IMR-90 (cell line): ENCODE measurements around the gene GSKIP. TPM values are rescaled to one million over a fixed set of nuclear protein-coding genes. Genes with fewer than 3 reads are reported as not detected.

Source experiments
- ATAC-seq: fragments of 200-7000 bp; cut with Tn5 transposase; 2 replicates; pipeline ENCODE4 v1.9.1; 2020; ENCODE audit warnings: low read depth, mild to moderate bottlenecking, moderate library complexity
- Bru-seq: library from RNA; stranded (reverse); fragments of 400-500 nt; gene quantifications from one replicate; lab custom pipeline; 2021; lab: Mats Ljungman, UMichigan
- BruChase-seq, 2 experiments: library from RNA; stranded (reverse); fragments of 400-500 nt; gene quantifications; one replicate each; lab custom pipeline; 2021; lab: Mats Ljungman, UMichigan
- BruUV-seq: library from RNA; stranded (reverse); fragments of 400-500 nt; replicated peaks from 2 replicates; lab custom pipeline; 2021; lab: Mats Ljungman, UMichigan
- CTCF ChIA-PET: fragments of 300-600 bp; formaldehyde crosslinking; extraction: SDS; loops from one replicate; lab custom pipeline; 2021; ENCODE audit warnings: antibody characterized with exemption; lab: Yijun Ruan, JAX
- POLR2A ChIA-PET: fragments of 300-600 bp; sonication (Branson Sonifier 250); formaldehyde crosslinking; loops from one replicate; lab custom pipeline; 2022; ENCODE audit warnings: antibody characterized with exemption; ENCODE audit not compliant: unreplicated experiment; lab: Charles Lee
- DNase-seq: peaks from one replicate; pipeline ENCODE4 v3.0.0; 2013
- H2AFZ ChIP-seq: replicated peaks from 2 replicates; pipeline ENCODE3; 2013; ENCODE audit warnings: low read length, mild to moderate bottlenecking; ENCODE audit not compliant: poor library complexity
- H2AK5ac ChIP-seq: 2 replicates; pipeline ENCODE4 v1.6.1; 2013; ENCODE audit warnings: low read depth, low read length, inconsistent platforms
- H2AK9ac ChIP-seq: replicated peaks from 2 replicates; pipeline ENCODE3; 2013; ENCODE audit warnings: mild to moderate bottlenecking, low read depth, low read length, moderate library complexity; ENCODE audit not compliant: poor library complexity
- H2BK120ac ChIP-seq: 2 replicates; pipeline ENCODE4 v1.6.1; 2013; ENCODE audit warnings: low read depth, low read length, inconsistent platforms
- H2BK15ac ChIP-seq: 3 replicates; pipeline ENCODE4 v1.6.1; 2013; ENCODE audit warnings: low read depth, low read length, inconsistent platforms
- H2BK20ac ChIP-seq: 2 replicates; pipeline ENCODE4 v1.6.1; 2013; ENCODE audit warnings: low read depth, mild to moderate bottlenecking, inconsistent platforms, low read length, moderate library complexity
- H2BK5ac ChIP-seq: 2 replicates; pipeline ENCODE4 v1.6.1; 2013; ENCODE audit warnings: mild to moderate bottlenecking, low read depth, low read length, inconsistent platforms; ENCODE audit not compliant: poor library complexity, severe bottlenecking
- H3K14ac ChIP-seq: replicated peaks from 2 replicates; pipeline ENCODE4 v1.6.1; 2013; ENCODE audit warnings: low read depth, low read length, inconsistent platforms
- H3K18ac ChIP-seq: 2 replicates; pipeline ENCODE4 v1.6.1; 2013; ENCODE audit warnings: low read depth, low read length, control low read depth
- H3K23ac ChIP-seq: 2 replicates; pipeline ENCODE4 v1.6.1; 2013; ENCODE audit warnings: low read depth, low read length, inconsistent platforms
- H3K27ac ChIP-seq: 2 replicates; pipeline ENCODE4 v1.5.1; 2013; ENCODE audit warnings: mild to moderate bottlenecking, control low read depth, low read length; ENCODE audit not compliant: insufficient read depth
- H3K27me3 ChIP-seq: 2 replicates; pipeline ENCODE4 v1.6.1; 2013; ENCODE audit warnings: low read length; ENCODE audit not compliant: control insufficient read depth, insufficient read depth
- H3K36me3 ChIP-seq: 2 replicates; pipeline ENCODE4 v1.6.1; 2013; ENCODE audit warnings: low read length, mixed read lengths; ENCODE audit not compliant: control insufficient read depth, insufficient read depth
- H3K4ac ChIP-seq: 2 replicates; pipeline ENCODE4 v1.6.1; 2013; ENCODE audit warnings: low read depth, low read length, inconsistent platforms
- H3K4me1 ChIP-seq: 2 replicates; pipeline ENCODE4 v1.6.1; 2013; ENCODE audit warnings: low read length, mixed read lengths; ENCODE audit not compliant: control insufficient read depth, insufficient read depth
- H3K4me2 ChIP-seq: 2 replicates; pipeline ENCODE4 v1.6.1; 2013; ENCODE audit warnings: low read depth, mild to moderate bottlenecking, control low read depth, low read length, moderate library complexity
- H3K4me3 ChIP-seq: 2 replicates; pipeline ENCODE4 v1.5.1; 2013; ENCODE audit warnings: low read depth, mild to moderate bottlenecking, control low read depth, low read length, moderate library complexity; ENCODE audit not compliant: insufficient read depth
- H3K56ac ChIP-seq: 2 replicates; pipeline ENCODE4 v1.6.1; 2013; ENCODE audit warnings: low read length, inconsistent platforms; ENCODE audit not compliant: insufficient read depth; ENCODE audit errors: extremely low read depth
- H3K79me1 ChIP-seq, 2 experiments: 2 replicates each; pipeline ENCODE4 v1.6.1; 2013; ENCODE audit warnings: low read length in 2 of 2, inconsistent platforms in 1 of 2, low read depth in 1 of 2
- H3K9ac ChIP-seq: 2 replicates; pipeline ENCODE4 v1.6.1; 2013; ENCODE audit warnings: low read depth, low read length, control low read depth
- H3K9me1 ChIP-seq: 2 replicates; pipeline ENCODE4 v1.6.1; 2013; ENCODE audit warnings: low read length, inconsistent platforms; ENCODE audit not compliant: insufficient read depth
- H3K9me3 ChIP-seq: 2 replicates; pipeline ENCODE4 v1.6.1; 2013; ENCODE audit warnings: low read length; ENCODE audit not compliant: control insufficient read depth, insufficient read depth
- H4K20me1 ChIP-seq: 2 replicates; pipeline ENCODE4 v1.6.1; 2013; ENCODE audit warnings: low read length, inconsistent platforms; ENCODE audit not compliant: insufficient read depth
- H4K5ac ChIP-seq: 2 replicates; pipeline ENCODE4 v1.6.1; 2013; ENCODE audit warnings: mild to moderate bottlenecking, low read depth, low read length, control low read depth
- H4K8ac ChIP-seq, 2 experiments: 2 replicates each; pipeline ENCODE4 v1.6.1; 2013; ENCODE audit warnings: low read depth in 2 of 2, low read length in 2 of 2, control low read depth in 1 of 2, inconsistent platforms in 1 of 2
- H4K91ac ChIP-seq: 2 replicates; pipeline ENCODE4 v1.6.1; 2013; ENCODE audit warnings: low read depth, low read length, inconsistent platforms; ENCODE audit not compliant: insufficient read depth
- BHLHE40 ChIP-seq: fragments of 150-350 bp; IDR thresholded peaks from 2 replicates; pipeline ENCODE4 v1.6.1; 2016; ENCODE audit warnings: mild to moderate bottlenecking, low read depth, low read length
- CEBPB ChIP-seq: IDR thresholded peaks from 2 replicates; pipeline ENCODE4 v1.6.1; 2012; ENCODE audit warnings: low read depth, low read length, improper control_type of control experiment
- CHD1 ChIP-seq: IDR thresholded peaks from 2 replicates; pipeline ENCODE4 v1.6.1; 2012; ENCODE audit warnings: low read depth, low read length, improper control_type of control experiment
- ELK1 ChIP-seq: fragments of 150-350 bp; IDR thresholded peaks from 2 replicates; pipeline ENCODE4 v1.6.1; 2016; ENCODE audit warnings: low read depth, mild to moderate bottlenecking, low read length, moderate library complexity, borderline replicate concordance
- FOS ChIP-seq: fragments of 150-350 bp; IDR thresholded peaks from 2 replicates; pipeline ENCODE4 v1.6.1; 2016; ENCODE audit warnings: low read depth, low read length
- MAZ ChIP-seq: IDR thresholded peaks from 2 replicates; pipeline ENCODE4 v1.6.1; 2012; ENCODE audit warnings: low read depth, mild to moderate bottlenecking, low read length, improper control_type of control experiment, moderate library complexity, borderline replicate concordance
- NFE2L2 ChIP-seq: fragments of 150-350 bp; IDR thresholded peaks from 2 replicates; pipeline ENCODE4 v1.6.1; 2016; ENCODE audit warnings: low read depth, mild to moderate bottlenecking, low read length
- POLR2A ChIP-seq: IDR thresholded peaks from 2 replicates; pipeline ENCODE4 v1.6.1; 2012; ENCODE audit warnings: mild to moderate bottlenecking, low read depth, low read length
- SMC3 ChIP-seq: fragments of 150-350 bp; IDR thresholded peaks from 2 replicates; pipeline ENCODE4 v1.6.1; 2016; ENCODE audit warnings: low read depth, mild to moderate bottlenecking, antibody characterized with exemption, low read length, moderate library complexity
- WGBS, 2 experiments: methylation state at CpG; one replicate each; pipeline versions ENCODE4 v1.1.5 to v1.1.7; 2013; ENCODE audit warnings: missing lambda C conversion rate in 2 of 2; ENCODE audit not compliant: insufficient read length in 1 of 2; ENCODE audit errors: extremely low coverage in 2 of 2; 5-methylcytosine and 5-hydroxymethylcytosine counted together
- dilution Hi-C: fragments of 300-500 bp; cut with HindIII; formaldehyde crosslinking; loops from one replicate; pipeline ENCODE4 v1.14.3; 2018; ENCODE audit warnings: low sequenced_read_pairs; ENCODE audit not compliant: unreplicated experiment
- in situ Hi-C: fragments of 300-500 bp; cut with MboI; formaldehyde crosslinking; loops from 3 replicates; pipeline ENCODE4 v1.14.3; 2019; ENCODE audit warnings: low sequenced_read_pairs, inconsistent platforms, mixed read lengths
- intact Hi-C: fragments of 100-400 bp; cut with micrococcal nuclease; formaldehyde crosslinking; loops from 2 replicates; pipeline ENCODE4 v1.10.0; 2022
- long read RNA-seq: library from polyadenylated mRNA; unstranded; transcript quantifications from one replicate; pipeline ENCODE4 v2.0.0, GENCODE V29; 2021; ENCODE audit not compliant: unreplicated experiment
- polyA plus RNA-seq, 3 experiments: library from polyadenylated mRNA; depleted of rRNA; stranded (reverse); fragments of >200 nt; gene quantifications; 2 replicates each; pipeline ENCODE4 v1.2.3, GENCODE V29; 2012; ENCODE audit warnings: low replicate concordance in 1 of 3
- total RNA-seq: library from RNA; depleted of rRNA; stranded (reverse); fragments of >200 nt; gene quantifications from 2 replicates; pipeline ENCODE4 v1.2.3, GENCODE V29; 2012; rRNA removed
- TF ChIP-seq, protein P1 (sequence below): conservative IDR thresholded peaks from 2 replicates; pipeline ENCODE4 v1.5.1; 2012; ENCODE audit warnings: mild to moderate bottlenecking, low read depth, low read length, improper control_type of control experiment

The GSKIP gene, protein sequence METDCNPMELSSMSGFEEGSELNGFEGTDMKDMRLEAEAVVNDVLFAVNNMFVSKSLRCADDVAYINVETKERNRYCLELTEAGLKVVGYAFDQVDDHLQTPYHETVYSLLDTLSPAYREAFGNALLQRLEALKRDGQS
- 22.0 and 34.7 TPM in 2 replicates for total RNA-seq
- polyA plus RNA-seq (2012; rRNA removed): 9.4 and 11.7 TPM in 2 replicates
- polyA plus RNA-seq (2012; cell fraction: cytosol; rRNA removed): 1.6 and 2.8 TPM in 2 replicates
- 0.50 and 4.1 TPM in 2 replicates for polyA plus RNA-seq (2012; cell fraction: nucleus; rRNA removed; ENCODE audit: low replicate concordance)
- percentile 64 among the genes with signal in this experiment for Bru-seq, nascent RNA
- percentile 59 among the genes with signal in this experiment for BruChase-seq, experiment 1, labeled RNA remaining after a 6-hour chase
- percentile 59 among the genes with signal in this experiment for BruChase-seq, experiment 2, labeled RNA remaining after a 2-hour chase
- long read RNA-seq, transcript GSKIP-205 (4 exons, 2,218 nt): major isoform, 22 of 29 reads
- long read RNA-seq, partial matches to known transcripts: 1 of 29 reads
- long read RNA-seq, other reads (novel, unspliced or antisense): 4 of 29 reads

DNA sequence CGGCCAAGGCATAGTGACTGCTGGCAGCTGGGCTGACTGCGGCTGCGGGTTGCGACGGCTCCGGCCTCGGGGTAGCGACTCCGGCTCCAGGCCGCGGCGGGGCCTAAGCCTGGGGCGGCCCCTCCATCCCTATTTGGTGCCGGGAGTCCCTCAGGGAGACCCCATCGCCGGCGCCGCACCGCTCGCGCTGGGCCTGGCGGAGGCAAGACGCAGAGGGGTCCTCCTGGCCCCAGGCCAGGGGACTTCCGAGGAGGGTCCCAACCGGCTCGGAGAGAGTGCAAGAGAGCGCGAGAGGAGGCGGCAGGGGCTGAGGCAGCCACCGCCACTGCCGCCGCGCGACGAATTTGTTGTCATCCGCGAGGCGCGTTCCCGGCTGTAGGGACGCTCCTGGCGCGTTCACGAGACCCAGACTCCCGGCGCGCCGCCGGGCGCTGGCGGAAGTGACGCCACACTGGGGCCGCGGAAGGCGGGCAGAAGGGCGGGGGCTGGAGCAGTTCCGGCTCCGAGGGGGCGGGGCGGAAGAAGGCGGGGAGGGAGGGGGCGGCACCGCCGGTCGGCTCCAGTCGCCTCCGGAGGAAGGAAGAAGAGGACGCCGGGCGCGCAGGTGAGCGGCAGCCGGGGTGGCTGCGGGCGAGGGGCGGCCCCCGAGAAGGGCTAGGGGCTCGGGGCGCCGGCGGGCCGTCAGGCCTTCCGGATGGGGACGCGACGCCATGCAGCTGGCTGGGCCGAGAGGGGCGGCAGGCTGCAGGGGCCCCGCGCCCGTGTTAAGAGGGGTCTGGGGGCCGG lies at the start of gene GSKIP, which contains the start of gene ATG2B:
GSKIP (plus strand) TSS at position 562 of the 786 bp plus-strand sequence. CDS start 18,722 bp downstream, outside the sequence.
ATG2B (minus strand) TSS at position 377 of the 786 bp plus-strand sequence; CDS start at position 12, 365 bp downstream.
- Histone ChIP-seq H3K9ac (peak within 1 kb of the TSS; percentile 79), H2AK9ac (peak within 1 kb of the TSS; percentile 88), H2BK15ac (no peak within 1 kb of the TSS), H4K20me1 (peaks cover 15% of the 10 kb centered on the region; the same call in 1 of the 2 replicates), H2BK5ac (peak within 1 kb of the TSS; percentile 16), H2BK20ac (no peak within 1 kb of the TSS), H3K4me2 (peak within 1 kb of the TSS; percentile 99), H3K18ac (no peak within 1 kb of the TSS; the same call in 1 of the 2 replicates), H4K91ac (no peak within 1 kb of the TSS), H3K4me1 (peaks cover 6% of the 10 kb centered on the region), H3K14ac (peak within 1 kb of the TSS; percentile 64), H3K56ac (0 out of 2 replicates have a peak within 1 kb of the TSS, but pooled peaks have one; percentile 24), H4K5ac (peak within 1 kb of the TSS; percentile 17), H3K79me1 (peaks cover 25 to 70% of the 10 kb centered on the region in 2 experiments), H3K36me3 (no peaks in the 10 kb centered on the region), H3K27me3 (no peaks in the 10 kb centered on the region), H2AFZ (peak within 1 kb of the TSS; percentile 94), H3K4me3 (peak within 1 kb of the TSS; percentile 96), H3K9me1 (peaks cover 6% of the 10 kb centered on the region), H2BK120ac (no peak within 1 kb of the TSS), H3K9me3 (no peaks in the 10 kb centered on the region), H2AK5ac (no peak within 1 kb of the TSS; the same call in 1 of the 2 replicates), H3K4ac (peak within 1 kb of the TSS; percentile 42), H3K23ac (peak within 1 kb of the TSS; percentile 91), H3K27ac (peak within 1 kb of the TSS; percentile 54), H4K8ac (peak within 1 kb of the TSS; percentile 35 to 73; a peak in 2 of 4 replicates)
- peak; percentile 85 for DNase-seq
- CTCF ChIA-PET: no interaction called here
- POLR2A ChIA-PET: interaction anchor here (0.6 kb wide), 1 partner anchor 19 kb away, joined by 11 read pairs; no protein-coding TSS in a partner anchor
- in situ Hi-C loops: no loop called here
- ATAC-seq: peak; percentile 85
- TF ChIP-seq POLR2A (peak; percentile 72), CHD1 (no peak), BHLHE40 (no peak), NFE2L2 (no peak), MAZ (peak; percentile 97; the same call in 1 of the 2 replicates), ELK1 (no peak), SMC3 (no peak), FOS (no peak), CEBPB (no peak)
- TF ChIP-seq, protein P1, sequence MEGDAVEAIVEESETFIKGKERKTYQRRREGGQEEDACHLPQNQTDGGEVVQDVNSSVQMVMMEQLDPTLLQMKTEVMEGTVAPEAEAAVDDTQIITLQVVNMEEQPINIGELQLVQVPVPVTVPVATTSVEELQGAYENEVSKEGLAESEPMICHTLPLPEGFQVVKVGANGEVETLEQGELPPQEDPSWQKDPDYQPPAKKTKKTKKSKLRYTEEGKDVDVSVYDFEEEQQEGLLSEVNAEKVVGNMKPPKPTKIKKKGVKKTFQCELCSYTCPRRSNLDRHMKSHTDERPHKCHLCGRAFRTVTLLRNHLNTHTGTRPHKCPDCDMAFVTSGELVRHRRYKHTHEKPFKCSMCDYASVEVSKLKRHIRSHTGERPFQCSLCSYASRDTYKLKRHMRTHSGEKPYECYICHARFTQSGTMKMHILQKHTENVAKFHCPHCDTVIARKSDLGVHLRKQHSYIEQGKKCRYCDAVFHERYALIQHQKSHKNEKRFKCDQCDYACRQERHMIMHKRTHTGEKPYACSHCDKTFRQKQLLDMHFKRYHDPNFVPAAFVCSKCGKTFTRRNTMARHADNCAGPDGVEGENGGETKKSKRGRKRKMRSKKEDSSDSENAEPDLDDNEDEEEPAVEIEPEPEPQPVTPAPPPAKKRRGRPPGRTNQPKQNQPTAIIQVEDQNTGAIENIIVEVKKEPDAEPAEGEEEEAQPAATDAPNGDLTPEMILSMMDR: no peak
- 0% methylated on average over 14 of the region's 92 CpGs; no CpG with 5 or more reads in 1 of the 2 experiments for WGBS, 2 experiments
- dilution Hi-C loops: no loop called here
- intact Hi-C loops: loop anchor here (5.0 kb wide), 1 partner anchor 59 kb away; no protein-coding TSS in a partner anchor
- no TSS peak for BruUV-seq
